GM12875 (cell line): ENCODE measurements around the gene RADIL.

Experiments
- H3K4me3 ChIP-seq: one replicate; pipeline ENCODE4 v1.5.1; 2011; ENCODE audit warnings: low read depth, low read length, control low read depth
- CTCF ChIP-seq: IDR thresholded peaks from 2 replicates; pipeline ENCODE4 v1.5.1; 2011; ENCODE audit warnings: low read depth, mild to moderate bottlenecking, control low read depth, inconsistent platforms, low read length, moderate library complexity, borderline replicate concordance; ENCODE audit not compliant: insufficient read depth

The RADIL gene

GRCh38 chr7:4880218-4880617, 3.3 kb downstream of the RADIL start:
- no peak for TF ChIP-seq CTCF

GRCh38 chr7:4879396-4880081, 4.0 kb downstream of the RADIL start:
- H3K4me3 ChIP-seq: no peak overlapping the region
- TF ChIP-seq CTCF: no peak

More at GRCh38 chr7:4880218-4880617, 3.3 kb downstream of the RADIL start:
- no peak overlapping the region for H3K4me3 ChIP-seq

- H3K4me3 ChIP-seq: no peak overlapping the region
- TF ChIP-seq CTCF: no peak
Observed at GRCh38 chr7:4878336-4879335, 4.9 kb downstream of the RADIL start.

- TF ChIP-seq CTCF: no peak
- no peak overlapping the region for H3K4me3 ChIP-seq
Observed at GRCh38 chr7:4876586-4876985, 6.9 kb downstream of the RADIL start.

GRCh38 chr7:4875391-4875790, 8.1 kb downstream of the RADIL start:
- H3K4me3 ChIP-seq: no peak overlapping the region
- no peak for TF ChIP-seq CTCF

DNA sequence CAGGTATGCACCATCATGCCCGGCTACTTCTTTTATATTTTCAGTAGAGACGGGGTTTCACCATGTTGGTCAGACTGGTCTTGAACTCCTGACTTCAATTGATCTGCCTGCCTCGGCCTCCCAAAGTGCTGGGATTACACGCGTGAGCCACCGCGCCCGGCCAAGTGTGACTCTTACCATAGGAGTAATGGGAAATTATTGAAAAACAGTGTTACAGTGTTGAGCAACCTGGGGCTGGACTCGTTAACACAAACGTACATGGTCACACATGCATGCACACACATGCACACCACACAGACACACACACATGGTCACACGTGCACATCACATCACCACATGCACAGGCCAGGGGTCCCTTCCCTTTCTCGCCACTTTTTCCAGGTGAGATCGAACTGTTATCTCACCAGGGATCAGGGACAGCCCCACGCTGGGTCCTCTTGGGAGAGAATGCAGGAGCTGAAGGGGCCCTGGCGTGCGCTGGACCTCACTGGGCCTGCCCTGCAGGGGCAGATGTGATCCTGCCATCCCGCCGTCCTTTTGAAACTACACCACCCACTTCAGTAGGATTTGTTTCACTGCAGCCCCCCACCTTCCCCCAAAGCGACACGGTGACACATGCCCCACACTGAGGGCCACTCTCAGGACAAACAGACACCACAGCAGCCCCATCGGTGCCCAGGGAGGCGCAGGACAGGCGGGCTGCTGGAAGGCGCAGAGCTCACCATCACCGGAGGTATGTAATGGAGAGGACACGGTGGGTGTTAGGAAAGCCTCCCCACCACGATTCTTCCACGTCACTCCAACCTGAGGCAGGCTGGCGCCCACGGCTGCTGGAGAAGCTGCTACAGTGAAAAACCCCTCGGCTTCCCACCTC, 10.2 kb downstream of the RADIL start:
- no peak for TF ChIP-seq CTCF
- no peak overlapping the region for H3K4me3 ChIP-seq
